Fibroblast of mammary gland (primary cell): ENCODE data around the gene LAIR1.
"Not testable (repeated sequence)": the region's sequence is repeated elsewhere in the genome, so short reads cannot be mapped to it uniquely, and the experiment has no call there.

ENCODE experiments used
- DNase-seq: peaks from one replicate; pipeline ENCODE4 v3.0.0-alpha.2; 2010; ENCODE audit warnings: low read depth
- H3K4me3 ChIP-seq: 2 replicates; pipeline ENCODE4 v1.5.1; 2011; ENCODE audit warnings: low read depth, mild to moderate bottlenecking, low read length, moderate library complexity; ENCODE audit not compliant: control insufficient read depth
- TF ChIP-seq, protein P1 (sequence below): conservative IDR thresholded peaks from 2 replicates; pipeline ENCODE4 v1.5.1; 2011; ENCODE audit warnings: low read depth, low read length, inconsistent platforms; ENCODE audit not compliant: control insufficient read depth, insufficient read depth

Gene LAIR1

DNA sequence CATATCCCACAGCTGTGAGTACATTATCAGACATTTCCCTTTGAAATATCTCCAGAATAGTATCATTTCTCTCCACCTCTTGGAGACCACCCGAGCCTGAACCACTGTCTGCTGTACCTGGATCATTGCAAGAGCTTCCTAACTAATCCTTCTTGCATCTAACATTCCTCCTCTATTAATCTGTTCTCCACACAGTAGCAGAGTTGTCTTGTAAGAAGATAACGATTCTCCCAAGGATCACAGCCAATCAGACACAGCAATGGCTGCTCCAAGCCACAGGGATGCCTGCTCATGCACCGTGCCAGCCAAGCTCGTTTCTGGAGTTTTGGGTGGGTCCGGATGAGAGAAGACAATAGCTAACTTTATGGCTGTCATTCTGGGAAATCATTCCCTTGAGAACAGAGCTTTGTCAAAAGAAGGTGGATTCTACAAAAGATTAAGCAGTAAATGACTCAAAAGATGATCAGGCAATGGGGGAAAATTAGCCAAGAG lies 14.5 kb upstream of the LAIR1 start:
- no peak overlapping the region for H3K4me3 ChIP-seq
- no peak for DNase-seq
- TF ChIP-seq, protein P1, sequence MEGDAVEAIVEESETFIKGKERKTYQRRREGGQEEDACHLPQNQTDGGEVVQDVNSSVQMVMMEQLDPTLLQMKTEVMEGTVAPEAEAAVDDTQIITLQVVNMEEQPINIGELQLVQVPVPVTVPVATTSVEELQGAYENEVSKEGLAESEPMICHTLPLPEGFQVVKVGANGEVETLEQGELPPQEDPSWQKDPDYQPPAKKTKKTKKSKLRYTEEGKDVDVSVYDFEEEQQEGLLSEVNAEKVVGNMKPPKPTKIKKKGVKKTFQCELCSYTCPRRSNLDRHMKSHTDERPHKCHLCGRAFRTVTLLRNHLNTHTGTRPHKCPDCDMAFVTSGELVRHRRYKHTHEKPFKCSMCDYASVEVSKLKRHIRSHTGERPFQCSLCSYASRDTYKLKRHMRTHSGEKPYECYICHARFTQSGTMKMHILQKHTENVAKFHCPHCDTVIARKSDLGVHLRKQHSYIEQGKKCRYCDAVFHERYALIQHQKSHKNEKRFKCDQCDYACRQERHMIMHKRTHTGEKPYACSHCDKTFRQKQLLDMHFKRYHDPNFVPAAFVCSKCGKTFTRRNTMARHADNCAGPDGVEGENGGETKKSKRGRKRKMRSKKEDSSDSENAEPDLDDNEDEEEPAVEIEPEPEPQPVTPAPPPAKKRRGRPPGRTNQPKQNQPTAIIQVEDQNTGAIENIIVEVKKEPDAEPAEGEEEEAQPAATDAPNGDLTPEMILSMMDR, result no peak

GRCh38 chr19:54376610-54377285 lies 12.0 kb upstream of the LAIR1 start:
- no peak overlapping the region for H3K4me3 ChIP-seq
- TF ChIP-seq, protein P1, result no peak
- DNase-seq, result no peak

GRCh38 chr19:54375181-54375938 lies 10.6 kb upstream of the LAIR1 start:
- not testable (repeated sequence) for H3K4me3 ChIP-seq, DNase-seq

- DNase-seq, result no peak
- H3K4me3 ChIP-seq, result no peak overlapping the region
- TF ChIP-seq, protein P1, result no peak
Measured at GRCh38 chr19:54373781-54374631, 9.3 kb upstream of the LAIR1 start.

DNA sequence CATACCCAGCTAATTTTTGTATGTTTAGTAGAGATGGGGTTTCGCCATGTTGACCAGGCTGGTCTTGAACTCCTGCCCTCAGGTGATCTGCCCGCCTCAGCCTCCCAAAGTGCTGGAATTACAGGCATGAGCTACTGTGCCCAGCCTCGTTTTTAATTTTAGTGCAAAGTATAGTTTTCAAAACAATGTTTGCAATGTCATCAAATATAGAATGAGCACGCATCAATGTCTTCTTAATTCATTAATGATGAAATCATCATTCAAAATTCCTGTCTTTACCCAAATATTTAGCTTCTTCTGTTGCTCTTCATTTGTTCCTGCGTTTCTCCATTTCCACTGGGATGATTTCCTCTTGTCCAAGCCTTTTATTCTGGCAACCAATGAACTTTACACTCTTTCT lies 6.7 kb upstream of the LAIR1 start:
- DNase-seq, H3K4me3 ChIP-seq: not testable (repeated sequence)

DNA sequence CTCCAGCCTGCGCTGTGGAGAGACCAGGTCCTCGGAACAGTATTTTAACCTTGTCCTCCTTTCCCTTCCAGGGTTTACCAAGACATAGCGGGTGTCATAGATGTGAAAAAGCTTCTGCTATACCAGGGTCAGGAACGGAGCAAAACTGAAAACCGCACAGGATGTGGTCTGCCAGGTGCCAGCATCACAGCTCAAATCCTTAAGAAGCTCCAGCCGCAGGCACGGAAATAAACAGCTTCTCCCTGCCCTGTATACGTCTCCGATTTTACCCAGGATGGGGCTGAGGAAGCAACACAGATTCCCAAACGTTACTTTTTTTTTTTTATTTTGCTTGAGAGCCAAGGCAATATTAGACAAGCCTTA lies 5.7 kb upstream of the LAIR1 start:
- not testable (repeated sequence) for H3K4me3 ChIP-seq, DNase-seq

DNA sequence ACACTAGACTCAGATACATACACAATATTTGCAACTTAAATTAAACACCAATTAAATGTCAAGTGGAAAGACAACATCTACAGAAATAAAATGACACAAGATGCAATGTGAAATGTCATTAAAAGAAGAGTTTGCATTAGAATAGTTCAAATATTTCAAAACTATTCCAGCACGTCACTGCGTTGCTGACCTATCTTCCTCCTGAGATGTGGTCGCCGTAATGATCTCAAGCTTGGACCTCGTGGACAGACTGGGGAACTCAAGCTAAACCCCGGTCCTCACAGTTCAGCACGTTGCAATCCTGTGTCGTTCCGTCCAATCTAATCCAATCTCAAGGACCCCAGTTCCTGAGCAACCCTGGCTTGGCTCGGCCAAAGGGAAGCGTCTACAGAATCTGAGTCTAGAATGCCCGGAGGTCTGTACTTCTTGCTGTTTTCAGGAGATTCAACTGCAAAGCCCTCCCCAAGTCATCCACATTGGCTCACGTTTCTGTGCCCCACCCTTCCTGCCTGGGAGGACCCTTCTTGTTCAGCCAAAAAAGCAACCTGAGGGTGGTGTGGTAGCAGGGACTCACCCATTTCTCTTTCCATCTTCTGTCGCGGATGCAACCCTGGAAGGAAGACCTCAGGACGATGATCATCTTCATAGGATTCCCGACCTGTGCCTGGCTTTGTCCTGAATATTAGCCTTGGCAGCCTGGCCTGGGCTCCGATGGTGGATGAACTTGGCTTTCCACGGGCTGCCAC lies 5.1 kb upstream of the LAIR1 start:
- H3K4me3 ChIP-seq, DNase-seq: not testable (repeated sequence)

DNA sequence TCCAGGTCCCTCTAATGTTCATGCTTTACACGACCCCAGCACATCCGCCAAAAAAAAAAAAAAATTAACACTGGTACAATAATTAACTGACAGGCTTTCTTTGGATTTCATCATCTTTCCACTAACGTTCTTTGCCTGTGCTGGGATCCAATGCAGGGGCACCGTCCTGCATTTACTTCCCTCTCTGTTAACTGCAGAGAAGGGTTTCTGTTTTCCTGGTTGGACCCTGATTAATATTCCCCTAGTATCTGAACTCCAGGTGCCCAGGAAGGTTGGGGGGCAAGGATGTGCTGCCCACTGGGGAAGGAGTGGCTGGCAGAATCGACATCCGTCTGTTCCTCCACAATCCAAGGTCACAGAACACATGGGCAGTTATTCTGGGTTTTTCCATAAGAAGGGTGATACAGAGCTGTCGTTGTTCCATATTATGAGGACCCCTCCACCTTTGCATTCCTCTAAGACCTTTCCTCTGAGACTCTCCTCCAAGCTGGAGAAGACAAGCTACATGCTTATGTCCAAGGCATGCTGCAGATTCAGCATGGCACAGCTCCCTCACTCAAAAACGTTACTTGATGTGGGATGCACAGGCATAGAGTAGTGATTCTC lies 4.5 kb upstream of the LAIR1 start:
- H3K4me3 ChIP-seq, result no peak overlapping the region
- no peak for DNase-seq
- TF ChIP-seq, protein P1, result no peak
